Left lung (tissue), 10 donors: ENCODE results near the gene TRMT1L. TPM values are rescaled to one million over a fixed set of nuclear protein-coding genes. Genes with fewer than 3 reads are reported as not detected.

ENCODE experiments used
- ATAC-seq: fragments of 200-7000 bp; cut with Tn5 transposase; one replicate; pipeline ENCODE4 v1.9.1; 2020; ENCODE audit warnings: moderate library complexity
- DNase-seq, 4 donors: peaks; one replicate each; pipeline ENCODE4 v3.0.0-alpha.2; 2013 to 2020
- H3K27ac ChIP-seq, 2 donors: fragments of 200-600 bp; sonication (generic) in 1 of 2; one replicate each; pipeline versions ENCODE4 v1.5.0 to v1.8.0; 2020 to 2021
- H3K27me3 ChIP-seq, 2 donors: fragments of 200-600 bp; sonication (generic) in 1 of 2; one replicate each; pipeline versions ENCODE4 v1.5.0 to v1.8.0; 2020 to 2021
- H3K36me3 ChIP-seq, 2 donors: fragments of 200-600 bp; sonication (generic) in 1 of 2; one replicate each; pipeline versions ENCODE4 v1.5.0 to v1.8.0; 2020 to 2021
- H3K4me1 ChIP-seq, 2 donors: fragments of 200-600 bp; one replicate each; pipeline ENCODE4 v1.8.0; 2021
- H3K4me3 ChIP-seq, 2 donors: fragments of 200-600 bp; sonication (generic) in 1 of 2; one replicate each; pipeline versions ENCODE4 v1.5.0 to v1.8.0; 2020 to 2021; ENCODE audit warnings: mild to moderate bottlenecking in 1 of 2
- H3K9me3 ChIP-seq, 2 donors: fragments of 200-600 bp; sonication (generic) in 1 of 2; one replicate each; pipeline versions ENCODE4 v1.5.0 to v1.8.0; 2020 to 2021
- intact Hi-C, 2 donors: fragments of 100-400 bp; cut with DNase I; formaldehyde crosslinking; loops; one replicate each; pipeline versions ENCODE4 v1.11.2 to v1.14.2; 2022
- polyA plus RNA-seq, 6 donors: library from polyadenylated mRNA; unstranded; fragments of 120-200 nt; gene quantifications; one replicate each; pipeline ENCODE4 v1.2.1, GENCODE V29; 2013; ENCODE audit not compliant: insufficient read length in 6 of 6
- total RNA-seq, 2 donors: library from RNA; stranded (reverse); fragmentation: NEBNext Ultra II Directional; extraction: Animal tissue kit (Norgen Biotek cat#: 25700); gene quantifications; one replicate each; pipeline ENCODE4 v1.2.1, GENCODE V29; 2021
- TF ChIP-seq, protein P1 (sequence below), 2 donors: fragments of 200-600 bp; sonication (generic) in 1 of 2; IDR thresholded peaks; one replicate each; pipeline versions ENCODE4 v1.5.0 to v1.8.0; 2021; ENCODE audit warnings: antibody characterized with exemption in 2 of 2
- donor health status: DM: no; HTN: yes; CAD: no.
- donor health status: DM: no; HTN: no; CAD: no.

TRMT1L gene
- total and polyA plus RNA-seq, 8 donors: 17.0 to 24.7 (median 21.3) TPM

DNA sequence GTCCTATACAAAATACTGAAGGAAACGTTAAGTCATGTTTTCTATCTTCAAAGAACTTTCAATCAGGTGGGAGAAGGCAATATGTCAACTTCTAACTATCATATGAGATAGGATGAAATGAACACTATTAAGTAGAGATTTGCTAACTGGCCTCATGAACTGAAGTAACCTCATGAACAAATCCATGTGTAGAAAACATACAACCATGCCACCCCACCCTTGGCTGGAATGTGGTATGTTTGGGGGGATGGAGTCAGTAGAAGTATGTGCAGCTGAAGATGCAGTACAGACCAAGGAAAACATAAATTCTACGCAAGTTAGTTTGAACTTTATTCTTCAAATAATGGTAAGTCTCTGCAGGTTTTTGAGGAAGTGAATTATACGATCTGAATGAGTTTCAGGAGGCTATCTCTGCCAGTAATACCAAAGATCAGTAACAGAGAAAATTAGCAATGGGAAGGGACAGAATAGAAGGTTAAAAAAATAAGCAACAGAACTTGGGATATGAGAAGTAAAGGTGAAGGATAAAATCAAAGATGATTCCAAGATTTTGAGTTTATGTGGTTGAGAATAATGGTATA is 4.5 kb downstream of the TRMT1L start:
- no peaks in the 10 kb centered on the region for H3K9me3 ChIP-seq
- peaks cover 0 to 35% of the 10 kb centered on the region in 2 donors for H3K36me3 ChIP-seq
- H3K4me3 ChIP-seq: no peak overlapping the region
- ATAC-seq (no peak), DNase-seq (no peak)
- TF ChIP-seq, protein P1, sequence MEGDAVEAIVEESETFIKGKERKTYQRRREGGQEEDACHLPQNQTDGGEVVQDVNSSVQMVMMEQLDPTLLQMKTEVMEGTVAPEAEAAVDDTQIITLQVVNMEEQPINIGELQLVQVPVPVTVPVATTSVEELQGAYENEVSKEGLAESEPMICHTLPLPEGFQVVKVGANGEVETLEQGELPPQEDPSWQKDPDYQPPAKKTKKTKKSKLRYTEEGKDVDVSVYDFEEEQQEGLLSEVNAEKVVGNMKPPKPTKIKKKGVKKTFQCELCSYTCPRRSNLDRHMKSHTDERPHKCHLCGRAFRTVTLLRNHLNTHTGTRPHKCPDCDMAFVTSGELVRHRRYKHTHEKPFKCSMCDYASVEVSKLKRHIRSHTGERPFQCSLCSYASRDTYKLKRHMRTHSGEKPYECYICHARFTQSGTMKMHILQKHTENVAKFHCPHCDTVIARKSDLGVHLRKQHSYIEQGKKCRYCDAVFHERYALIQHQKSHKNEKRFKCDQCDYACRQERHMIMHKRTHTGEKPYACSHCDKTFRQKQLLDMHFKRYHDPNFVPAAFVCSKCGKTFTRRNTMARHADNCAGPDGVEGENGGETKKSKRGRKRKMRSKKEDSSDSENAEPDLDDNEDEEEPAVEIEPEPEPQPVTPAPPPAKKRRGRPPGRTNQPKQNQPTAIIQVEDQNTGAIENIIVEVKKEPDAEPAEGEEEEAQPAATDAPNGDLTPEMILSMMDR (IDR thresholded peaks at IDR 0.05): no peak
- H3K27me3 ChIP-seq: no peaks in the 10 kb centered on the region
- H3K27ac ChIP-seq: no peak overlapping the region
- peaks cover 5 to 33% of the 10 kb centered on the region in 2 donors for H3K4me1 ChIP-seq
- intact Hi-C loops: no loop called here

GRCh38 chr1:185151215-185151614 is 5.5 kb downstream of the TRMT1L start:
- ATAC-seq: no peak
- TF ChIP-seq, protein P1 (IDR thresholded peaks at IDR 0.05): no peak
- Histone ChIP-seq H3K4me1 (peaks cover 5 to 33% of the 10 kb centered on the region in 2 donors), H3K27ac (no peak overlapping the region), H3K9me3 (no peaks in the 10 kb centered on the region), H3K27me3 (no peaks in the 10 kb centered on the region), H3K36me3 (peaks cover 0 to 41% of the 10 kb centered on the region in 2 donors), H3K4me3 (no peak overlapping the region)
- intact Hi-C loops: no loop called here
- no peak for DNase-seq

DNA sequence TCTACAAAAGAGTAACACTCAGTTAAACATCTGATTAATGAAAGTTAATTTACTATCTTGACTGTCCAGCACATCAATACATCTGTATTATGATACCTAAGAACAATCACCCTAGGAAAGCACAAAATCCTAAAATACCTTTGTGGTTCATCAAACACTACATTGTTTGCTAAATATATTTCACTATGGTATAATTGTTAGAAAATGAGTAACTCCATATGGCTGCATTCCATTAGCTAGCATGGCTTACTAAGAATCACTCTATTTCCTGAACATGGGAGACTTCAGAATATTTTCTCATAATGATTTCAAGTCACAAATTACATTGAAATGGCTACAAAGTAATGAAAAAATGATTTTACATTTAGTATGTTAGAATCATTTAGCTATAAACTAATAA is 12.5 kb downstream of the TRMT1L start:
- Histone ChIP-seq H3K27me3 (no peaks in the 10 kb centered on the region), H3K4me3 (no peak overlapping the region), H3K36me3 (peaks cover 0 to 87% of the 10 kb centered on the region in 2 donors), H3K27ac (no peak overlapping the region), H3K9me3 (no peaks in the 10 kb centered on the region), H3K4me1 (no peaks in the 10 kb centered on the region)
- DNase-seq (no peak), ATAC-seq (no peak)
- intact Hi-C loops: no loop called here
- TF ChIP-seq, protein P1 (IDR thresholded peaks at IDR 0.05): no peak

DNA sequence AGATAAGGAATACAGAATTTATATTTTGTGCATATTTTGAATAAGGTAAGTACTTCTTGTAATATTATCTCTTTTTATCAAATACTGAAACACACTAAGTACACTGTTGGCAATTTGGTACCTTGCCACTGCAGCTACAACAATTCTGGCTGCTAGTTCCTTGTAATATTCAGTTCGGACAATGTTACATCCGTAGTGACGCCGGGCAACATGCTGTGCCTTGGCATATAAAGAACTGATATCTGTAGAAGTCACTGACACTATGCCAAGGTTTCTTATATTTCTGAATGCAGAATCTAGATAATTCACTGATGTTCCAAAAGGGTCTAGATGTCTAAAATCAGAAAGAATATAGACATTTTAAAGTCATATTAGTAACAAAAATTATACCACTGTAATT is 17.5 kb downstream of the TRMT1L start:
- TF ChIP-seq, protein P1 (IDR thresholded peaks at IDR 0.05): no peak
- intact Hi-C loops: no loop called here
- DNase-seq (no peak), ATAC-seq (no peak)
- Histone ChIP-seq H3K4me3 (no peak overlapping the region), H3K27ac (no peak overlapping the region), H3K4me1 (no peaks in the 10 kb centered on the region), H3K27me3 (no peaks in the 10 kb centered on the region), H3K9me3 (no peaks in the 10 kb centered on the region), H3K36me3 (peaks cover 0 to 88% of the 10 kb centered on the region in 2 donors)

DNA sequence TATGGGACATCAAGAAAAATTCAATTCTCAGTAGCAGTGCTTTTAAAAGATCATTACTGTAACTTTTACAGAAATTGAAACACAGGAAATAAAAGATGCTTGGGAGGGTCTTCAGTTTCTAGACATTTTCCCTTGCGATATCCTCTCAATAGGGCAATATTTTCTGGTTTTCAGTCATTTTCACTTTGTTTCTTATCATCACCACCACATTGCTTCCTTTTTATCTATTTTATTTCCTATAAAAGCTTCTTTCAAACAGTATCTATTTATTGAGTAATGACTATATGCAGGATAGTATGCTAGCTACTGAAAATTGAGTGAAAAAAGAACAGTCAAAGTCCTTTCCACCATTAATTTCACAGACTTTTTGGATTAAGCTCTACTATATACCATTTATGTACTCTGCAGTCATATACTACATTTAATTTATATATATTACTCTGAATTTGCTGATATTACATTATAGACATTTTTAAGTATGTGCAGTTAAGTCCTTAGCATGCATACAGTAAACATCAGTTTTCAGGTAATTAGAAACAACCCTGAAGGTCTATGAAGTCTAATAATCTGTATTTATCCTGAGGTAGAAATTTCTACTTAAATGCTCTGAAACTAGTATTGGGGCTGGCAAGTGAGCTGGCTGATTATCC is 18.7 kb downstream of the TRMT1L start:
- H3K27me3 ChIP-seq: no peaks in the 10 kb centered on the region
- no peak for DNase-seq
- TF ChIP-seq, protein P1 (IDR thresholded peaks at IDR 0.05): no peak
- ATAC-seq: no peak
- no peak overlapping the region for H3K27ac ChIP-seq
- no peak overlapping the region for H3K4me3 ChIP-seq
- no peaks in the 10 kb centered on the region for H3K4me1 ChIP-seq
- no peaks in the 10 kb centered on the region for H3K9me3 ChIP-seq
- peaks cover 0 to 86% of the 10 kb centered on the region in 2 donors for H3K36me3 ChIP-seq
- intact Hi-C loops: no loop called here
